ENCODE measurements around the gene STYXL1. TPM values are rescaled to one million over a fixed set of nuclear protein-coding genes. Genes with fewer than 3 reads are reported as not detected.

STYXL1 gene
- total RNA-seq, 1 donor from 2014 or later, result 45.3 TPM

- H3K27me3 Mint-ChIP-seq (ENCODE audit: low read depth, unreplicated experiment), result no peaks in the 10 kb centered on the region
- H3K4me3 Mint-ChIP-seq (ENCODE audit: unreplicated experiment), result no peak overlapping the region
These were observed 51.8 kb downstream of the STYXL1 start for GRCh38 chr7:75995996-75996395.

DNA sequence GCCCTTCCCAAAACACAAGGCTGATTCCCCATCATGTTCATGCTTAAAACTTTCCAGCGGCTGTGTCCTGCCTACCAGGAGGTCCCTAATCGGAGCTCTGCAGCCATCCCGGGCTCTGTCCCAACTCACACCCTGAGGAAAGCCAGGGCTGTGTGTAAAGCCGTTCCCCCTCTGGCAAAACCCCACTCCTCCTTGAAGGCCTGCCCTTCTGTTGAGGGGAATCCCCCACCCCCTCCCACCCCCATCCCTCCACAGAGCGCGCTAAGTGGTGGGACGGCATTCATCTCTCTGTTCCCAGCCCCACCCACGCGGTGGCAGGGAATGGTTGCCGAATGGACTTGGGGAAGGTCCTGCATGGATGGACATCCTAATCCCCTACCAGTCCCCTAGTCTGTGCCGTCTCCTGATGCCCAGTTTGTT, 52.7 kb downstream of the STYXL1 start:
- peak overlapping the region; percentile 60 for H3K9ac ChIP-seq (ENCODE audit: low read length)
- DNase-seq (ENCODE audit: low read depth) (no peak), FAIRE-seq (no peak)
- peaks cover 7% of the 10 kb centered on the region for H3K36me3 ChIP-seq (ENCODE audit: insufficient read depth, low read length)
- H3K27me3 Mint-ChIP-seq (ENCODE audit: low read depth, unreplicated experiment), result no peaks in the 10 kb centered on the region
- H3K9me3 Mint-ChIP-seq (ENCODE audit: unreplicated experiment), result no peaks in the 10 kb centered on the region
- no peaks in the 10 kb centered on the region for H3K27me3 ChIP-seq (ENCODE audit: insufficient read depth, low read length)
- peaks cover 4% of the 10 kb centered on the region for H3K4me1 Mint-ChIP-seq (ENCODE audit: low read depth, unreplicated experiment)
- peak overlapping the region; percentile 98 for H3K4me2 ChIP-seq (ENCODE audit: low read length)
- TF ChIP-seq CTCF (IDR thresholded peaks at IDR 0.05; ENCODE audit: insufficient read depth, low read depth, low read length) (no peak), EZH2 (IDR thresholded peaks at IDR 0.05; ENCODE audit: insufficient read depth, low read length) (no peak)
- peak overlapping the region; percentile 86 for H2AFZ ChIP-seq (ENCODE audit: low read depth, low read length)
- no peak overlapping the region for H3K27ac Mint-ChIP-seq (ENCODE audit: unreplicated experiment)
- no peak overlapping the region for H3K27ac ChIP-seq (ENCODE audit: low read depth, low read length)
- H3K79me2 ChIP-seq (ENCODE audit: insufficient read depth, low read length), result no peaks in the 10 kb centered on the region
- peaks cover 16% of the 10 kb centered on the region for H3K4me1 ChIP-seq (ENCODE audit: insufficient read depth, low read length)
- H3K4me3 ChIP-seq (ENCODE audit: insufficient read depth, low read depth, low read length), result peak overlapping the region; percentile 56
- H3K9me3 ChIP-seq (ENCODE audit: insufficient read depth, low read depth, low read length), result no peaks in the 10 kb centered on the region
- peak overlapping the region; percentile 76 for H3K4me3 Mint-ChIP-seq (ENCODE audit: unreplicated experiment)
- H3K36me3 Mint-ChIP-seq (ENCODE audit: low read depth, unreplicated experiment), result peaks cover 17% of the 10 kb centered on the region
- peaks cover 9% of the 10 kb centered on the region for H4K20me1 ChIP-seq (ENCODE audit: insufficient read depth, low read length)

More at GRCh38 chr7:75995996-75996395, 51.8 kb downstream of the STYXL1 start:
- no peak for FAIRE-seq
- no peak overlapping the region for H2AFZ ChIP-seq (ENCODE audit: low read depth, low read length)
- DNase-seq (ENCODE audit: low read depth), result no peak
- H3K4me1 Mint-ChIP-seq (ENCODE audit: low read depth, unreplicated experiment), result peaks cover 2% of the 10 kb centered on the region
- no peaks in the 10 kb centered on the region for H3K27me3 ChIP-seq (ENCODE audit: insufficient read depth, low read length)
- no peaks in the 10 kb centered on the region for H3K9me3 ChIP-seq (ENCODE audit: insufficient read depth, low read depth, low read length)
- H3K79me2 ChIP-seq (ENCODE audit: insufficient read depth, low read length), result no peaks in the 10 kb centered on the region
- H3K4me3 ChIP-seq (ENCODE audit: insufficient read depth, low read depth, low read length), result no peak overlapping the region
- no peaks in the 10 kb centered on the region for H3K9me3 Mint-ChIP-seq (ENCODE audit: unreplicated experiment)
- no peak overlapping the region for H3K4me2 ChIP-seq (ENCODE audit: low read length)
- peaks cover 15% of the 10 kb centered on the region for H3K36me3 Mint-ChIP-seq (ENCODE audit: low read depth, unreplicated experiment)
- no peak overlapping the region for H3K27ac Mint-ChIP-seq (ENCODE audit: unreplicated experiment)
- peaks cover 7% of the 10 kb centered on the region for H4K20me1 ChIP-seq (ENCODE audit: insufficient read depth, low read length)
- TF ChIP-seq CTCF (IDR thresholded peaks at IDR 0.05; ENCODE audit: insufficient read depth, low read depth, low read length), result no peak
- no peak for TF ChIP-seq EZH2 (IDR thresholded peaks at IDR 0.05; ENCODE audit: insufficient read depth, low read length)
- peaks cover 7% of the 10 kb centered on the region for H3K36me3 ChIP-seq (ENCODE audit: insufficient read depth, low read length)
- no peak overlapping the region for H3K27ac ChIP-seq (ENCODE audit: low read depth, low read length)
- no peak overlapping the region for H3K9ac ChIP-seq (ENCODE audit: low read length)
- H3K4me1 ChIP-seq (ENCODE audit: insufficient read depth, low read length), result peaks cover 14% of the 10 kb centered on the region

- peaks cover 7% of the 10 kb centered on the region for H3K36me3 ChIP-seq (ENCODE audit: insufficient read depth, low read length)
- TF ChIP-seq CTCF (IDR thresholded peaks at IDR 0.05; ENCODE audit: insufficient read depth, low read depth, low read length), result no peak
- no peak for TF ChIP-seq EZH2 (IDR thresholded peaks at IDR 0.05; ENCODE audit: insufficient read depth, low read length)
- H3K9me3 ChIP-seq (ENCODE audit: insufficient read depth, low read depth, low read length), result no peaks in the 10 kb centered on the region
- Mint-ChIP-seq H3K4me3 (ENCODE audit: unreplicated experiment) (peak within 1 kb of the TSS; percentile 82), H3K4me1 (ENCODE audit: low read depth, unreplicated experiment) (peaks cover 7% of the 10 kb centered on the region), H3K9me3 (ENCODE audit: unreplicated experiment) (no peaks in the 10 kb centered on the region), H3K36me3 (ENCODE audit: low read depth, unreplicated experiment) (peaks cover 21% of the 10 kb centered on the region), H3K27ac (ENCODE audit: unreplicated experiment) (no peak within 1 kb of the TSS), H3K27me3 (ENCODE audit: low read depth, unreplicated experiment) (no peaks in the 10 kb centered on the region)
- peak within 1 kb of the TSS; percentile 77 for H3K9ac ChIP-seq (ENCODE audit: low read length)
- no peaks in the 10 kb centered on the region for H3K27me3 ChIP-seq (ENCODE audit: insufficient read depth, low read length)
- H3K4me3 ChIP-seq (ENCODE audit: insufficient read depth, low read depth, low read length), result peak within 1 kb of the TSS; percentile 74
- peak within 1 kb of the TSS; percentile 52 for H3K27ac ChIP-seq (ENCODE audit: low read depth, low read length)
- H3K4me1 ChIP-seq (ENCODE audit: insufficient read depth, low read length), result peaks cover 16% of the 10 kb centered on the region
- no peaks in the 10 kb centered on the region for H3K79me2 ChIP-seq (ENCODE audit: insufficient read depth, low read length)
- peak within 1 kb of the TSS; percentile 98 for H3K4me2 ChIP-seq (ENCODE audit: low read length)
- H4K20me1 ChIP-seq (ENCODE audit: insufficient read depth, low read length), result peaks cover 9% of the 10 kb centered on the region
- peak within 1 kb of the TSS; percentile 86 for H2AFZ ChIP-seq (ENCODE audit: low read depth, low read length)
- DNase-seq (ENCODE audit: low read depth), result peak; percentile 77
- no peak for FAIRE-seq
These were observed 53.3 kb downstream of the STYXL1 start, which contains the start of gene TMEM120A for GRCh38 chr7:75994388-75995051. Gene TMEM120A, minus strand, starts transcription at chr7:75994595. Its CDS starts 25 bp downstream, at chr7:75994570.

Data from astrocyte (in vitro differentiated cells and primary cell).